Measurements from ENCODE around the gene SPATA33.

SPATA33 gene

GRCh38 chr16:89623511-89624261, 34.0 kb upstream of the SPATA33 start:
- H3K36me3 ChIP-seq (ENCODE audit: control insufficient read depth in 1 of 2, insufficient read depth in 2 of 2, low read depth in 1 of 2, low read length in 2 of 2) = no peaks in the 10 kb centered on the region
- H3K9ac ChIP-seq (ENCODE audit: low read length) = peak overlapping the region; percentile 10
- H3K23ac ChIP-seq (ENCODE audit: low read length in 2 of 2) = no peak overlapping the region
- H2BK120ac ChIP-seq (ENCODE audit: low read depth, low read length) = no peak overlapping the region
- peak overlapping the region in 1 of 2 experiments; percentile 50 for H3K4me3 ChIP-seq (ENCODE audit: insufficient read depth in 1 of 2, low read depth in 1 of 2, low read length in 2 of 2)
- H3K79me1 ChIP-seq (replicated peaks; ENCODE audit: low read length, poor library complexity, severe bottlenecking) = no peaks in the 10 kb centered on the region
- no peak overlapping the region for H3K4me2 ChIP-seq (ENCODE audit: low read length, poor library complexity, severe bottlenecking)
- peak overlapping the region; percentile 6 for H2AK5ac ChIP-seq (ENCODE audit: low read length, severe bottlenecking)
- no peak overlapping the region for H3K4ac ChIP-seq (ENCODE audit: low read depth in 1 of 2, low read length in 2 of 2)
- H3K9me3 ChIP-seq (ENCODE audit: control insufficient read depth, low read length) = no peaks in the 10 kb centered on the region
- peaks cover 22% of the 10 kb centered on the region for H3K4me1 ChIP-seq (ENCODE audit: control insufficient read depth, insufficient read depth, low read depth, low read length)
- no peak overlapping the region for H3K18ac ChIP-seq (ENCODE audit: low read depth in 1 of 2, low read length in 2 of 2)
- DNase-seq = no peak
- H2BK5ac ChIP-seq (ENCODE audit: low read depth, low read length, poor library complexity, severe bottlenecking) = no peak overlapping the region
- no peak overlapping the region for H3K27ac ChIP-seq (ENCODE audit: low read length, poor library complexity, severe bottlenecking)
- H3K27me3 ChIP-seq (ENCODE audit: control insufficient read depth in 1 of 2, insufficient read depth in 1 of 2, low read length in 2 of 2) = peaks cover 53 to 62% of the 10 kb centered on the region in 2 experiments
- no peak overlapping the region for H2BK15ac ChIP-seq (ENCODE audit: low read depth, poor library complexity, severe bottlenecking)
- H4K8ac ChIP-seq (ENCODE audit: low read length) = no peak overlapping the region
- 66% methylated on average over 28 of the region's 28 CpGs for WGBS
- H4K91ac ChIP-seq (ENCODE audit: low read length) = no peak overlapping the region
- H3K14ac ChIP-seq (ENCODE audit: low read length in 2 of 2) = no peak overlapping the region
- H2AFZ ChIP-seq (ENCODE audit: low read depth, low read length) = no peak overlapping the region
- no peak overlapping the region for H2BK12ac ChIP-seq (ENCODE audit: low read length in 2 of 2)

GRCh38 chr16:89624777-89625761, 32.6 kb upstream of the SPATA33 start:
- no peak overlapping the region for H3K9ac ChIP-seq (ENCODE audit: low read length)
- no peak overlapping the region for H3K18ac ChIP-seq (ENCODE audit: low read depth in 1 of 2, low read length in 2 of 2)
- DNase-seq = no peak
- H3K27ac ChIP-seq (ENCODE audit: low read length, poor library complexity, severe bottlenecking) = no peak overlapping the region
- no peak overlapping the region for H2BK5ac ChIP-seq (ENCODE audit: low read depth, low read length, poor library complexity, severe bottlenecking)
- WGBS = 42% methylated on average over 18 of the region's 21 CpGs
- no peak overlapping the region for H3K4me3 ChIP-seq (ENCODE audit: insufficient read depth in 1 of 2, low read depth in 1 of 2, low read length in 2 of 2)
- no peak overlapping the region for H4K8ac ChIP-seq (ENCODE audit: low read length)
- H3K23ac ChIP-seq (ENCODE audit: low read length in 2 of 2) = no peak overlapping the region
- H3K9me3 ChIP-seq (ENCODE audit: control insufficient read depth, low read length) = no peaks in the 10 kb centered on the region
- no peaks in the 10 kb centered on the region for H3K36me3 ChIP-seq (ENCODE audit: control insufficient read depth in 1 of 2, insufficient read depth in 2 of 2, low read depth in 1 of 2, low read length in 2 of 2)
- H3K4me2 ChIP-seq (ENCODE audit: low read length, poor library complexity, severe bottlenecking) = no peak overlapping the region
- H2AK5ac ChIP-seq (ENCODE audit: low read length, severe bottlenecking) = no peak overlapping the region
- no peak overlapping the region for H2BK15ac ChIP-seq (ENCODE audit: low read depth, poor library complexity, severe bottlenecking)
- no peak overlapping the region for H2AFZ ChIP-seq (ENCODE audit: low read depth, low read length)
- no peak overlapping the region for H4K91ac ChIP-seq (ENCODE audit: low read length)
- H3K14ac ChIP-seq (ENCODE audit: low read length in 2 of 2) = no peak overlapping the region
- H3K79me1 ChIP-seq (replicated peaks; ENCODE audit: low read length, poor library complexity, severe bottlenecking) = no peaks in the 10 kb centered on the region
- no peak overlapping the region for H3K4ac ChIP-seq (ENCODE audit: low read depth in 1 of 2, low read length in 2 of 2)
- no peak overlapping the region for H2BK120ac ChIP-seq (ENCODE audit: low read depth, low read length)
- peaks cover 22% of the 10 kb centered on the region for H3K4me1 ChIP-seq (ENCODE audit: control insufficient read depth, insufficient read depth, low read depth, low read length)
- no peak overlapping the region for H2BK12ac ChIP-seq (ENCODE audit: low read length in 2 of 2)
- peaks cover 51 to 59% of the 10 kb centered on the region in 2 experiments for H3K27me3 ChIP-seq (ENCODE audit: control insufficient read depth in 1 of 2, insufficient read depth in 1 of 2, low read length in 2 of 2)

- no peaks in the 10 kb centered on the region for H3K9me3 ChIP-seq (ENCODE audit: control insufficient read depth, low read length)
- no peak overlapping the region for H3K4ac ChIP-seq (ENCODE audit: low read depth in 1 of 2, low read length in 2 of 2)
- H2BK120ac ChIP-seq (ENCODE audit: low read depth, low read length) = no peak overlapping the region
- no peak overlapping the region for H3K4me2 ChIP-seq (ENCODE audit: low read length, poor library complexity, severe bottlenecking)
- H3K14ac ChIP-seq (ENCODE audit: low read length in 2 of 2) = no peak overlapping the region
- no peak overlapping the region for H4K91ac ChIP-seq (ENCODE audit: low read length)
- H2BK5ac ChIP-seq (ENCODE audit: low read depth, low read length, poor library complexity, severe bottlenecking) = no peak overlapping the region
- H3K18ac ChIP-seq (ENCODE audit: low read depth in 1 of 2, low read length in 2 of 2) = no peak overlapping the region
- no peak overlapping the region for H3K23ac ChIP-seq (ENCODE audit: low read length in 2 of 2)
- no peak overlapping the region for H2BK12ac ChIP-seq (ENCODE audit: low read length in 2 of 2)
- no peak overlapping the region for H3K4me3 ChIP-seq (ENCODE audit: insufficient read depth in 1 of 2, low read depth in 1 of 2, low read length in 2 of 2)
- H2BK15ac ChIP-seq (ENCODE audit: low read depth, poor library complexity, severe bottlenecking) = no peak overlapping the region
- H2AFZ ChIP-seq (ENCODE audit: low read depth, low read length) = no peak overlapping the region
- H3K4me1 ChIP-seq (ENCODE audit: control insufficient read depth, insufficient read depth, low read depth, low read length) = peaks cover 19% of the 10 kb centered on the region
- no peak for DNase-seq
- 88% methylated on average over 12 of the region's 17 CpGs for WGBS
- no peak overlapping the region for H4K8ac ChIP-seq (ENCODE audit: low read length)
- no peak overlapping the region for H3K27ac ChIP-seq (ENCODE audit: low read length, poor library complexity, severe bottlenecking)
- no peaks in the 10 kb centered on the region for H3K79me1 ChIP-seq (replicated peaks; ENCODE audit: low read length, poor library complexity, severe bottlenecking)
- no peaks in the 10 kb centered on the region for H3K36me3 ChIP-seq (ENCODE audit: control insufficient read depth in 1 of 2, insufficient read depth in 2 of 2, low read depth in 1 of 2, low read length in 2 of 2)
- H3K9ac ChIP-seq (ENCODE audit: low read length) = no peak overlapping the region
- H3K27me3 ChIP-seq (ENCODE audit: control insufficient read depth in 1 of 2, insufficient read depth in 1 of 2, low read length in 2 of 2) = peaks cover 9 to 32% of the 10 kb centered on the region in 2 experiments
- no peak overlapping the region for H2AK5ac ChIP-seq (ENCODE audit: low read length, severe bottlenecking)
Observed at GRCh38 chr16:89629827-89630610, 27.6 kb upstream of the SPATA33 start.

Data from mesenchymal stem cell (in vitro differentiated cells and primary cell).